ENCODE data around the gene VPS37B.

The VPS37B gene

GRCh38 chr12:122855071-122855829 is 40.7 kb downstream of the VPS37B start:
- DNase-seq = no peak

DNA sequence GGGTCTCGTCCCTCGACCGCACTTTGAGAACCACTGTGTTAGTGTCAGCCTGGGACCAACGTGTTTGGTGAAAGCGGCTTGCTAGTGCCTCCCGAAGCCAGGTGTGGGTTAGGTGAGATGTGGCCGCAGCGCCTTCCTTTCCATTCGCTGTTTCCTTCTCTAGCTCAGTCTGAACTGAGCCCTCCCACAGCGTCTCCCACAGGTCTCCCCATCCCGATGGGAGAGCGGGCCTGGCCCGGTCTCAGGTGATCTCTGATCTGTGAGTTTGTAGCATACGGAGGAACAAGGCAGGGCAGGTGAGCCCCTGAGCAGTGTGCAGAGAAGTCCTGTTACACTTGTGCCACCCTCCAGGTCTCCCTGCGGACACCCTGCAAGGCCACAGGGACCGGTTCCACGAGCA is 41.4 kb downstream of the VPS37B start:
- DNase-seq = no peak

GRCh38 chr12:122853582-122854245 is 42.2 kb downstream of the VPS37B start:
- no peak for DNase-seq

DNA sequence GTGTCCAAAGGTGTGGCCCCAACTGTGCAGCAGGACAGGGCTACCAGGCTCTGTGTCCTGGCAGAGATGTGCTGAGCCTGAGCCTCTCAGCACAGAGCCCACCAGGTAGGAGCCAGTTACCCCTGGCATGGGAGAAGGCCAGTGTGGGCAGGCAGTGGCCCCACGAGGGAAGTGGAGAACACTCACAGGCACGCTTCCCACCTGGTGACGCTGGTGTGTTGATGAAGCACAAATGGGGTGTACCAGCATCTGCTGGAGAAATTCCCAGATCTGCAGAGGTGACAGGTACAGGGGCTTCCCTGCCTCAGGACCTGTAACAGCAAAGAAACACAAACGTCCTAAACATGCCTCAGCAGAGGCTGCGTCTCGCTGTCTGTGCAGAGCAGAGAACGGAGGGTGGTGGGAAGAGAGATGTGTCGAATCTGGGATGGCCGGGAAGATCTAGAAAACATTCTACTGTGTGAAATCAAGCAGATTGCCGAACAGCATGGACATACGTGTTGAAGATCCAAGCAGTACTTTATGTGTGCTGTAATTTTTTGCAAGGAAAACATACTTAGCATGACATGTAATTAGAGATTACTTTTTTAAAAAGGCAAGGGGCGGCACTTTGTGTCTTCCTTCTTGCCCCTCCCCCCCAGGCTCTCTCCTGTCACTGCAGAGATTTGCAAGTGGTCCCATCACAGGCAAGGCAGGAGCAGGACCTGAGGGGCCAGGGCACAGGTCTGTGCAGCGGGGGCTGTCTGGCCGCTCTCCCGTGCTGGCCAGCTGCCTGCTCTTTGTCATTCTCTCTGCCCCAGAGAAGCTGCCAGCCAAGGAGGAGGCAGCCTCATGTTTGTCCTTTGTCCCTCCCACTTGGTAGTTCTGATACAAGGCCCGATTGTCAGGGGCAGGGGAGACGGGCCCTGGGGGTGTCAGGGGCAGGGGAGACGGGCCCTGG is 43.3 kb downstream of the VPS37B start:
- DNase-seq = peak in 41 of 51 donors; percentile 22 to 89 (median 65)

- peak in 5 of 51 donors; percentile 23 to 59 (median 40) for DNase-seq
These were observed 44.1 kb downstream of the VPS37B start for GRCh38 chr12:122851820-122852219.

- peak in 1 of 51 donors; percentile 44 for DNase-seq
These were observed 45.1 kb downstream of the VPS37B start for GRCh38 chr12:122850695-122851350.

DNA sequence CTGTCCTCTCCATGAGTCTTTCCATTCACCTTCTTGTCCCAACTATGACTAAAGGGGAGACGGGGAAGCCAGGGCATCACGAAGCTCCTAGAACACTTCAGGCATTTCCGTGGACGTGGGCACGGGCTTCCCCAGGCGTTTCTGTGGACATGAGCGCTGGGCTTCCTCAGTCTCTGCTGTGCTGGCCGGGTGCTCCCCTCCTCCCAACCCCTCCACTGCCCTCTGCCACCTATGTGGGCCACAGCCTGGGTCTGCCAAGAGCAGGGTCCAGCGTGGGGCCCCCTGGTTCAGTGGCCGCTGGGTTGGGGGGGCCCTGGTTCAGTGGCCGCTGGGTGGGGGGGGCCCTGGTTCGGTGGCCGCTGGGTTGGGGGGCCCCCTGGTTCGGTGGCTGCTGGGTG is 45.9 kb downstream of the VPS37B start:
- no peak for DNase-seq

DNA sequence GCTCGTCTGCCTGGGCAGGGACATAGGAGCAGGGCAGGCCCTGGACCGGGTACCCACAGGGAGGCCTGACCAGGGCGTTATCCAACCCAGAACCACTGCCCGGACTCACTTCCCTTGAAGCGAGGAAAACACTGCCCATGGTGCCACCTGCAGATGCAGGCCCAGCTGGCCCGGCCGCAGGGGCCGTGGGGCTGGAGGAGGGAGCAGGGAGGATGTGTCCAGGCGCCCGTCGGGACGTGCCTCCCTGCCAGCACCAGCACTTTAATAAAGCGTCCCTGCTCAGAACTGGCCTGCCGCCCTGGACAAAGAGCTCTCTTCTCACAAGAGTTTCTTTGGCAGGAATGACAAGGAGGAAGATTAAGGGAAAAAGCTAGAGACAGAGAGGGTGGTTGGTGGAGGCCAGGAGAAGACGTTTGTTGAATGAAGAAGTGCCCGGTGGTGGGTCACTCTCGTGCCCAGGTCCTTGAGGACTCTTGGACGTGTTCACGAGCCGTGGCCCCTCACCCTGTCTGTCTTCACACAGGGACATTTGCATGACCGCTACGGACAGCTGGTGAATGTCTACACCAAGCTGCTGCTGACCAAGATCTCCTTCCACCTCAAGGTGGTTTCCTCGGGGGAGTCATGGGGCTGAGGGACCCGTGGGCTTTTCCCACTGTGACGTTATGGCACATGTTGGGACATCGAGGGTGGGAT is 46.4 kb downstream of the VPS37B start:
- peak in 41 of 51 donors; percentile 26 to 89 (median 65) for DNase-seq

DNA sequence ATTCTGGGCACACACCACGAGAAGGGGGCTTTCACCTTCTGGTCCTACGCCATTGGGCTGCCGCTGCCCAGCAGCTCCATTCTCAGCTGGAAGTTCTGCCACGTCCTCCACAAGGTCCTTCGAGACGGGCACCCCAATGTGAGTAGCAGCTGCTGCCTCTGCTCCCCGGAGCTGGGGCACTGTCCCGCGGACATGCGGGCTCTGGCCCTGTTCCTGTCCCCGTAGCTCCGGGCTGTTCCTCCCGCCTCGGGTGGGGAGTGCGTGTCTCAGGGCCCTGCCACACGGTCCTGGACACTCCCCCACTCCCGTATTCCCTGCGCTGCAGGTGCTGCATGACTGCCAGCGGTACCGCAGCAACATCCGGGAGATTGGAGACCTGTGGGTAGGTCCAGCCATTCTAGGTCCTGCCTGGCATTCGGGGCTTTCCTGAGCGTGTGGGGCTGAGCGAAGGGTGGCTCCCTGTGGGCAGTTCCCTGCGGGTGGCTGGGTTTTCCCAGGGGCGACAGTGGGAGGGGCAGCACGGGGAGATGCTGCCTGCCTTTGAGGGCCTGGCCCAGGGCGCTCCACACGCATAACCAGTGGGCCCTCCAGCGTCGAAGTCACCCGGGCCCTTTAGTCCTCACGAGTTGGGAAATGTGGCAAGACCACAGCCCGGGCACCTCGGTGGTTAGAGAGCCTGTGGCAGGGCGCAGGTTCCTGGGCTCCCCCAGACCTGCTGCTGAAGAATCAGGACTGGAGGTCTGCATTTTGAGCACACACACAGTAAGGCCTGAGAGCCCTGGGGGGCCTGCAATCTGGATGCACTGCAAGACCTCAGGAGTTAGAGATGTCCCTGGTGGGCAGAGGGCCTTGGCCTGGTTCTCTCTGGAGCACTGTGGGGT is 47.2 kb downstream of the VPS37B start:
- DNase-seq = no peak

DNA sequence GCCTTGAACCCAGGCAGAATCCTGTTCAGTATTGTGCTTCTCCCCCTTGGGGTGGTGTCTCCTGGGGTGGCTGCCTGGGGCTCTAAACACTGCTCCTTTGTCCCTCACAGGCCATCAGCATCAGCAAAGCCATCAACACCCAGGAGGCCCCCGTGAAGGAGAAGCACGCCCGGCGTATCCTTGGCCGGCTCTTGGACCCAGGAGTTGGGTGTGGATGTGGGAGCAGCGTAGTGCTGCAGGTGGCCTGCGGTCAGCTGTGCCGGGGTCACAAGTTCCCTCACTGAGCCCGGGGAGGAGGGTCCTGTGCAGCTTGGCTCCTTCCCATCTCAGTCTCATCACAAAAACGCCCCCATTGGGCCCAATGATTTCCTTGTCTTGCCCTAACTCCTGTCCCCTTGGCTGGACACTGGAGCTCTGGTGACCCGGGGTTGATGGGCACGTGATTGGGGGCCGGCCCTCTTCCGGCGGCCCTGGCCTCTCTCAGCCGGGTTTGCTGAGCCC is 48.0 kb downstream of the VPS37B start:
- peak in 21 of 51 donors; percentile 24 to 77 (median 54) for DNase-seq

DNA sequence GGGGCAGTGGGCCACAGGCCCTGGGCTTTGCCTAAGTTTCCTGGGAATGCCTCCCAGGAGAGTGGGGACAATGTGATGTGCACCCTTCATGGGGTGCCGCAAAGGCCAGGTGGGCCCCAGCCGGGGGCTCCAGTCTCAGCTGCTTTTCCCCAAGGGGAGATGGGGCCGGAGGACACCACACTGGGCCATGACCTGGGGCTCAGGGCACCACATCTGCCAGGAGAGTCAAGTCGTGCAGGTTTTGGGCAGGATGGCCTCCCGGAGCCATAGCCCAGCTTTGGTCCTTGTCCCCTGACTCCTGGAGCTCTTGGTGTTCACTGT is 48.4 kb downstream of the VPS37B start:
- no peak for DNase-seq

- no peak for DNase-seq
These were observed 49.1 kb downstream of the VPS37B start for GRCh38 chr12:122846622-122847515.

DNA sequence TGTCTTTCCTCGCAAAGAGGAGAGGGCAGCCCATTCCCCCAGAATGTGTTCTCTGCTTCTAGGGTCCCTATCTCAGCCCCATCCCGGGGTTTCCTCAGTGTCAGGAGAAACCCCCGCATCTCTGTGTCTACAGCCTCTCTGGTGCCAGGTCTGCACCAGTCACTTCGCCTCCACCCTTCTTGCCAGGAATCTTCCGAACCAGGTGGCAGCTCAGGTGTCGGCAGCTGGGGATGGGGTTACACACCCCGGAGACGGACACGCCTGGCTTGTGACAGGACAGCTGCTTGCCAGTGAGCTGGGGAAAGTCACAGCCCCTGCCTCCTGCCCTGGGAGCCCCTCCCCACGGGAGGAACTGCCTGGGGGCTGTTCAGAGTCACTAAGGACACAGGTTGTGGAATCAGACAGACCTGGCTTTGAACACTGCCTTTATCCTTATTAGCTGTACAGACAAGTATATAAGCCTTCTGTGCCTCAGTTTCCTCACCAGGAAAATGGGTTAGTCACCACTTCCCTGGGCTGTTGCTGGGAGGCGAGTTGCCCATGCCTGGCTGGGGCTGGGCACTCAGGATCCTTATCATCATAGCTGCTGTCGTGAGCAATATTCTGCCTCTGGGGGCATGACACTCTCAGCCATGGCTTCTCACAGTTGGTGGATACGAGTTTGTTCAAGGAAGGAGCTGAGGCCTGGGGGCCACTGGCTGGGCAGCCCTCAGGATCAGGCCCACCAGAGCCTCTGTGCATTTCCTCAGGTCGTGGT is 49.9 kb downstream of the VPS37B start:
- no peak for DNase-seq

- DNase-seq = peak; percentile 40 to 99 (median 90)
These were observed 50.7 kb downstream of the VPS37B start for GRCh38 chr12:122845041-122845864.

- peak in 11 of 51 donors; percentile 36 to 72 (median 57) for DNase-seq
These were observed 51.5 kb downstream of the VPS37B start for GRCh38 chr12:122844366-122844971.

DNA sequence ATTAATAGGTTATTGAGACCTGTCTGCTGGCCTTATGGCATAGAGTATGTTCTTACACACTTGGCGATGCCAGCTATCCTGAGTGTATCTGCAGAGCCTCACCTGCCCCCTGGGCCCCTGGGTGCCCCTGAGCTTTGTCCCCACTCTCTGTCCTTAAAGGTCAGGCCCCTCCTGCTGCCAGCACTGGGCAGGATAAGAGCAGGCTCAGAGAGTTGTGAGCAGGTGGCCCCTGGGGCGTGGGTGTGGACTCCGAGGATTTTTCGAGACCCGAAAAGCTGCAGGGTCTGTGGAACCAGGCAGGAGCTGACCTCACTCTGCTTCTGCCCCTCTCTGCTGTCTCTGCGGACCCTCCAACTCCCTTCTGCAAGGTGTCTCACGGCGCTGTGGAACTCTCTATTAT is 52.5 kb downstream of the VPS37B start:
- DNase-seq = no peak

Measured in hypothalamus (tissue), 51 donors.